ENCODE results near the gene REST. TPM values are rescaled to one million over a fixed set of nuclear protein-coding genes. Genes with fewer than 3 reads are reported as not detected.

The REST gene
- total and polyA plus RNA-seq, 3 experiments from 2014 or later, result 45.2 to 177 (median 46.6) TPM

Other genes starting within 250 kb of the REST start
- gene HOPX, start 226.6 kb upstream of the REST start, total RNA-seq, result 100 to 1,000 TPM; 159 to 171 TPM
- gene HOPX, start 226.6 kb upstream of the REST start, polyA plus RNA-seq, result 285 TPM
- gene SPINK2, start 86.2 kb upstream of the REST start, total RNA-seq, result 1 to 10 TPM; 1.6 to 2.1 TPM
- 10.8 TPM for gene SPINK2, start 86.2 kb upstream of the REST start, polyA plus RNA-seq
- 10 to 100 TPM; 22.0 TPM for gene NOA1, start 69.7 kb downstream of the REST start, total RNA-seq
- gene NOA1, start 69.7 kb downstream of the REST start, polyA plus RNA-seq, result 20.7 TPM
- 100 to 1,000 TPM; 122 to 129 TPM for gene POLR2B, start 71.0 kb downstream of the REST start, total RNA-seq
- gene POLR2B, start 71.0 kb downstream of the REST start, polyA plus RNA-seq, result 61.0 TPM
- gene IGFBP7, start 202.5 kb downstream of the REST start, total RNA-seq, result not detected
- gene IGFBP7, start 202.5 kb downstream of the REST start, polyA plus RNA-seq, result not detected